ENCODE data around the gene EFCAB6.
A peak's percentile ranks its signal among the peaks of the same experiment; 100 is the strongest.

The EFCAB6 gene

GRCh38 chr22:43485502-43486089 is 326.5 kb downstream of the EFCAB6 start:
- TF ChIP-seq CTCF (IDR thresholded peaks at IDR 0.05; ENCODE audit: extremely low read depth, missing control alignments) = no peak
- no peak for DNase-seq (ENCODE audit: low spot score)

- DNase-seq (ENCODE audit: low spot score) = no peak
- no peak for TF ChIP-seq CTCF (IDR thresholded peaks at IDR 0.05; ENCODE audit: extremely low read depth, missing control alignments)
Measured at GRCh38 chr22:43484227-43484626, 327.9 kb downstream of the EFCAB6 start.

- TF ChIP-seq CTCF (IDR thresholded peaks at IDR 0.05; ENCODE audit: extremely low read depth, missing control alignments) = no peak
- DNase-seq (ENCODE audit: low spot score) = no peak
Measured at GRCh38 chr22:43483669-43484068, 328.4 kb downstream of the EFCAB6 start.

GRCh38 chr22:43483266-43483665 is 328.8 kb downstream of the EFCAB6 start:
- TF ChIP-seq CTCF (IDR thresholded peaks at IDR 0.05; ENCODE audit: extremely low read depth, missing control alignments) = no peak
- no peak for DNase-seq (ENCODE audit: low spot score)

GRCh38 chr22:43482318-43482625 is 329.8 kb downstream of the EFCAB6 start:
- DNase-seq (ENCODE audit: low spot score) = no peak
- TF ChIP-seq CTCF (IDR thresholded peaks at IDR 0.05; ENCODE audit: extremely low read depth, missing control alignments) = no peak

GRCh38 chr22:43481568-43482317 is 330.4 kb downstream of the EFCAB6 start:
- peak; percentile 60 for DNase-seq (ENCODE audit: low spot score)
- TF ChIP-seq CTCF (IDR thresholded peaks at IDR 0.05; ENCODE audit: extremely low read depth, missing control alignments) = peak; percentile 20

GRCh38 chr22:43479962-43480361 is 332.1 kb downstream of the EFCAB6 start:
- DNase-seq (ENCODE audit: low spot score) = no peak
- no peak for TF ChIP-seq CTCF (IDR thresholded peaks at IDR 0.05; ENCODE audit: extremely low read depth, missing control alignments)

All from GM20000 (cell line).